ENCODE data around the gene RNPEP.

Gene RNPEP

DNA sequence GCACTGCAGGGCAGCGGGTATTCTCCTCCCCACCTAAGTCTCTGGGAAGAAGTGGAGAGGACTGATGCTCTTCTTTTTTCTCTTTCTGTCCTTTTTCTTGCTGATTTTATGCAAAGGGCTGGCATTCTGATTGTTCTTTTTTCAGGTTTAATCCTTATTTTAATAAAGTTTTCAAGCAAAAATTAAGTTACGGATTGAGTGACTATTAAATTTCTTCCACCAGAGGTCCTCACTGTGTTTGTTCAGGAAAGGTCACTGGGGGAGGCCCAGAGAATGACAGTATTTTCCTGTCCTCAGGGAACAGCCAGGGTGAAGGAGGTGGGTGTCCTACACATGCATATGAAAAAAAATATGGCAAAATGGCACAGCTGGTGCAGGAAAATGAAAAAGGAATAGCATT lies 23.5 kb downstream of the RNPEP start:
- intact Hi-C loops (cut with DNase I) = loop anchor here (5.0 kb wide), 2 partner anchors 111 to 131 kb away; no protein-coding TSS in a partner anchor
- DNase-seq = peak in 8 of 42 donors; percentile 17 to 56 (median 25)

DNA sequence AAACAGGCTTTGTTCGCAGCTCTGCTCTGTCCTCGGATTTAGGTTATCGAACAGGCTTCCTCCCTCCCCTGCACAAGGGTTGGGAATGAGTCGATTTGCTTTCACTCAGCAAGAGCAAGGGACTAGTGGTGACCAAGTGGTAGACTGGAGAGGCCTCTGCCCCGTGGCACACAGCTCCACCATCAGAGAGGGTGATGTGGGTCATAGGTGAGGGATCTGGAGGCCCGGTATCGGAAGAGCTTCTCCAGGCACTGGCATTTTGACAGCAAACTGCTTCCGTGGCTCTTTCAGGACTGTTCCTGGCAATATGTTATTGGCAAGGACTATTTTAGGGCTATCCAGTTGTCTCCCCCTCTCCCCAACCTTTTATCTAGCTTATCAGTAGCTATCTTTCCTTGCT lies 24.9 kb downstream of the RNPEP start:
- DNase-seq = no peak
- intact Hi-C loops (cut with DNase I) = loop anchor here (5.0 kb wide), 2 partner anchors 110 to 130 kb away; no protein-coding TSS in a partner anchor

DNA sequence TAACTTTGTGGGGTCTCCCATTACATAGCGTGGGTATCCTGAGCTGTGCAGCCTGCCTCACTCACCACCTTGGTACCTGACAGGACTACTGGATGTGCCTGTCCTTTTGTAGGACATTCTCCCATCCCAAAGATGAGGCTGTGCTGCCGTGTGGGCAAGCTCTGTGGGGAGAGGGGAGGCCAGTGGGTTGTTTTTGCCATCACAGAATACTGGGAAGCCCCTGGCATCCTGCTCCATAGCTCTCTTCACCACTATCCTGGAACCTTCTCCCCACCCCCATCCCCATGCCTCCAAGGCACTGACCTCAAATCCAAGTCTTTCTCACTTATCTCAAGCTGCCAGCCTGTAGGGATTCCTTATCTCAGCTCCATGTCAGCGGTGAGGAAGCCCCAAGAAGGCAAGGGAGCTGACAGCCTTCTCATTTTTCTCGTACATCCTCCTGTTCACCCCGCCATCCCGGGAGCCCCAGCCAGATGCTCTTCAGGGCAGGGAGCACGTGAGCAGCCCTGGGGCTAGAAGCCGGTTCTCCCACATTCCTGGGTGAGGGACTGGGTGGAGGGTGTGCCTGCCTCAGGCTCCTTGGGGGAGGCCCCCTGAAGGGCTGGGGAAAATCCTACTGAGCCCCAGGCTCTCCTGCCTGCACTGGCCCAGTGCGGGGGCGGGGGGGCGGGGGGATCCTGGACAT lies 25.5 kb downstream of the RNPEP start:
- intact Hi-C loops (cut with DNase I) = loop anchor here (5.0 kb wide), 2 partner anchors 109 to 129 kb away; no protein-coding TSS in a partner anchor
- no peak for DNase-seq

DNA sequence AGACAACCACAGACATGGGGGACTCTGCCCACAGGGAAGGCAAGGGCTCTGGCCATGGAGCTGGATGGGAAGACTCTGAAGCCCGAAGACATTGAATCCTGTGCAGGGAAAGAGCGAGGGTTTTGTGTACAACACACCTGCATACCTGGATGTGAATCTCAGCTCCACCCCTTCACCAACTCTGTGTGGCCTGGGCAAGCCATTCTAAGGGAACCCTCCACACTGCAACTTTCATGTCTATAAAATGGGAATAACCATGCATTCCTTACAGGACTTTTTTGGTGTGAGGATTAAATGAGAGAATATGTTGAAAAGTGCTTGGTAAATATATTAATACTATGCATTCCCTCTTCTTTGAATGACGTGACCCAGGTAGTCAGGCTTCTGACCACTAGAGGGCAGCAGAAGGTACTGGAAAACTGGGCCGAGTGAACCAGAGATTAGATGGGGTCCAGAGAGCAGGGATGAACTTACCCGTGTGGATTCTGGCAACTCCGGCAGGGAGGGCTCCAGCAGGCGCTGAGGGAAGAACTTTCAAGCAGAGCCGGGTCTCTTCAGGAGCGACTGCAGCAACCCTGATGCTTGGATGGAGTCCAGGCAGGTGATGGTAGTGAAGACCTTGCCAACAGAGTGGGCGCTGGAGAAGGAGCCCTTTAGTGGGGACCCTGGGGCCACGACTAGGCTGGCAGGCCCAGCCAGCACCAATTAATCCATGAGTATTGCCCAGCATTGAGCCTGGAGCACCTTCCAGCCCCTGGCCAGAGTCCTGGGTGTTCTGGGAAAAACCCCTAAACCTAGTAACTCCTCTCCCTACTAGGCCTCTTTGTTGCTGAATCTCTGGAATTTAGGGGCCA lies 27.1 kb downstream of the RNPEP start:
- peak; percentile 49 to 95 (median 85) for DNase-seq

DNA sequence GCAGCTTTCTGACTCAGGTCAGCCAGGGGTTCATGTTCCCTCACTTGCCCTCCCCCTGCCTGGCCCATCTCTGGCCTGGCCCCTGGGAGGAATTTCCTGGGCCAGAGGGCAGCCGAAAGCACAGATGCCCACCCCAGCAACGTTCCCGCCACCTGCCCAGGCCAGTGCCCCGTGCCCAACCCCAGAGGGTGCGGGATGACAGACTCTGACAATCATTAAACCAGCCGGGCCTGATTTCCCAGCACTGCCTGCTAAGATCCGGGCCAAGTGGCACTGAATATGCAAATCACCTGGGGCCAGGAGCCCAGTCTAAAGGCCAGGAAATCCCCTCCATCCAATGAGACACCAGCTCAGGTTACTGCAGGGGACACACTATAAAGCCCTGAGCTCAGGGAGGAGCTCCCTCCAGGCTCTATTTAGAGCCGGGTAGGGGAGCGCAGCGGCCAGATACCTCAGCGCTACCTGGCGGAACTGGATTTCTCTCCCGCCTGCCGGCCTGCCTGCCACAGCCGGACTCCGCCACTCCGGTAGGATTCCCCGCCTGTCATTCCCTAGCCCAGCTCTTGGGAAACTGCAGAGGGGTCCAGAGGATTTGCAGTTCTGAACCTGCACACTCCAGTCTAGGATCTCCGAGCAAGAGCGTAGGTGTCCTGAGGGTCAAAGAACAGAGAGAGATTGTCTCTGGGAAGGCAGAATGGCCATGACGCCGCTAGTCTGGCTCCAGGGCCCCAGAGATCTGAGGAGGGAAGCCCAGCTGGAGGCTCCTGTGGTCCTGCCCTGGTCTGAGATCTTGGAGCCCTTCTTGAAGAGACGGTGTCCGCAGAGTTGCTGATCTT lies 27.9 kb downstream of the RNPEP start, which contains the start of gene ELF3:
Gene ELF3 (plus strand): TSS at position 408 of the 836 bp plus-strand sequence. CDS start 550 bp downstream, outside the sequence.
- no peak for DNase-seq
- intact Hi-C loops (cut with DNase I) = no loop called here

More for the DNA sequence above, 27.1 kb downstream of the RNPEP start:
- intact Hi-C loops (cut with DNase I) = loop anchor here (5.0 kb wide), 2 partner anchors 108 to 128 kb away; no protein-coding TSS in a partner anchor

DNA sequence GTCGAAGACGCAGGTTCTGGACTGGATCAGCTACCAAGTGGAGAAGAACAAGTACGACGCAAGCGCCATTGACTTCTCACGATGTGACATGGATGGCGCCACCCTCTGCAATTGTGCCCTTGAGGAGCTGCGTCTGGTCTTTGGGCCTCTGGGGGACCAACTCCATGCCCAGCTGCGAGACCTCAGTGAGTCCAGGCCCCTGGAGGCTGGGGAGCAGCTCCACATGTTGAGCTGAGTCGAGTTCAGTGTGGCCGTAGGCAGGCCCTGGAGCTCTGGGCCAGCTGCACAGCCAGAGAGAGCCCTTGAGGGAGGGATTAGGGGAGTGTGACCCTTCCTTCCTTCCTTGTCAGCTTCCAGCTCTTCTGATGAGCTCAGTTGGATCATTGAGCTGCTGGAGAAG lies 29.5 kb downstream of the RNPEP start:
- intact Hi-C loops (cut with DNase I) = no loop called here
- no peak for DNase-seq

DNA sequence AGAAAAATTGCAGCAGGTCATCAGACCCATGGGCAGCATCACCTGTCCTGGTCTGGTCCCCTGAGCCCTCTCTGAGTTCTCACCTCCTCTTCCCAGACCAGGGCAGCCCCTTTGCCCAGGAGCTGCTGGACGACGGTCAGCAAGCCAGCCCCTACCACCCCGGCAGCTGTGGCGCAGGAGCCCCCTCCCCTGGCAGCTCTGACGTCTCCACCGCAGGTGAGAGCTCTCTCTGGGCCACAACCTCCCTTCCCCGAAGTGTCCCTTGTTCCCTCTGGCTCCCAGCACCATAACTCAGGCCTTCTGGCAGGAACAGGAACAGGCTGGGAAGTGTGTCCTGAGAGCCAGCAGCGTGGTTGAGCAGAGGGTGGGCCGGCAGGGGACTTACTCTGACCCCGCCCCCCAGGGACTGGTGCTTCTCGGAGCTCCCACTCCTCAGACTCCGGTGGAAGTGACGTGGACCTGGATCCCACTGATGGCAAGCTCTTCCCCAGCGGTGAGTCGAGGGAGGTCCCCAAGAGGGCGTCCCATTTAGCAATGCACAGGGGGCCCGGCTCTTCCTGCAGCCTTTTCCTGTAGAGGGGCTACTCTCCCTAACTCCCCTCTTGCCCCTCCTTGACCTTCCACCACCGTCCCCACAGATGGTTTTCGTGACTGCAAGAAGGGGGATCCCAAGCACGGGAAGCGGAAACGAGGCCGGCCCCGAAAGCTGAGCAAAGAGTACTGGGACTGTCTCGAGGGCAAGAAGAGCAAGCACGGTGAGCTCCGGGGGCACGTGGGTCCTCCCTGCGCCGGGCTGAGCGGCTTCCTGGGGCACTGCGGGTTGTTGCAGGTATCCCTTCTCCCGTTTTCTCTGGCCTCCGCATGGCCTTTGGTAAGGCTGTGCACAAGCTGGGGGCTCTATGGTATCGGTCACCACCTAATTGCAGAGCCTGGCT lies 30.4 kb downstream of the RNPEP start:
- intact Hi-C loops (cut with DNase I) = no loop called here

DNA sequence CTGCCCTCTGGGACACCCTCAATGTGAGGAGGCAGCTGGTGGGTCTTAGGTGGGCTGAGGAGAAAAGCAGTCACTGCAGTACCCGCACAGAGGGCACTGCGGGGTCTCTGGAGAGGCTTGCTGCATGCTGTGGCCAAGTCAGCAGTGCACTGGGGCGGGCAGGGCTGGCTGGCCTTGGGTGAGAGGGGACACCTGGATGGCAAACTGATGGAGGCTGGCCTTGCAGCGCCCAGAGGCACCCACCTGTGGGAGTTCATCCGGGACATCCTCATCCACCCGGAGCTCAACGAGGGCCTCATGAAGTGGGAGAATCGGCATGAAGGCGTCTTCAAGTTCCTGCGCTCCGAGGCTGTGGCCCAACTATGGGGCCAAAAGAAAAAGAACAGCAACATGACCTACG lies 31.2 kb downstream of the RNPEP start:
- intact Hi-C loops (cut with DNase I) = no loop called here

More for the DNA sequence above, 30.4 kb downstream of the RNPEP start:
- no peak for DNase-seq

DNA sequence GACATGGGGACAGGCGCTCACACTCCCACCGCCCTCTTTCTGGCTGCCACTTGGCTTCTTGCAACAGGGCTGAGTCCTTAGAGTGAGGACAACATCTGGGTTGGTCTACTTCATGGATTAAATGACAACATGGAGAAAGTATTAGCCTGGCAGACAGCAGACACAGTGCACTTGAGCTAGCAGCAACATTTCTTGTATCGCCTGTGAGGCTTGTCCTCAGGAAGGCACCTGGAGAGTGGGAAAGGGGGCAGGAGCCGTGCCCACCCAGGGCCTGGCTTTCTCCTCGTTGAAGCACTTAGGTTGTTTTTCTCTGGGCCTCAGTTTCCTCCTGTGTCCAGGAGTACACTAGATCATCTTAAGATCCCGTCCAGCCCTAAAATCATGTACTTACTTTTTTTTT lies 31.6 kb downstream of the RNPEP start:
- DNase-seq = no peak
- intact Hi-C loops (cut with DNase I) = no loop called here

More for the DNA sequence above, 31.2 kb downstream of the RNPEP start:
- DNase-seq = no peak

DNA sequence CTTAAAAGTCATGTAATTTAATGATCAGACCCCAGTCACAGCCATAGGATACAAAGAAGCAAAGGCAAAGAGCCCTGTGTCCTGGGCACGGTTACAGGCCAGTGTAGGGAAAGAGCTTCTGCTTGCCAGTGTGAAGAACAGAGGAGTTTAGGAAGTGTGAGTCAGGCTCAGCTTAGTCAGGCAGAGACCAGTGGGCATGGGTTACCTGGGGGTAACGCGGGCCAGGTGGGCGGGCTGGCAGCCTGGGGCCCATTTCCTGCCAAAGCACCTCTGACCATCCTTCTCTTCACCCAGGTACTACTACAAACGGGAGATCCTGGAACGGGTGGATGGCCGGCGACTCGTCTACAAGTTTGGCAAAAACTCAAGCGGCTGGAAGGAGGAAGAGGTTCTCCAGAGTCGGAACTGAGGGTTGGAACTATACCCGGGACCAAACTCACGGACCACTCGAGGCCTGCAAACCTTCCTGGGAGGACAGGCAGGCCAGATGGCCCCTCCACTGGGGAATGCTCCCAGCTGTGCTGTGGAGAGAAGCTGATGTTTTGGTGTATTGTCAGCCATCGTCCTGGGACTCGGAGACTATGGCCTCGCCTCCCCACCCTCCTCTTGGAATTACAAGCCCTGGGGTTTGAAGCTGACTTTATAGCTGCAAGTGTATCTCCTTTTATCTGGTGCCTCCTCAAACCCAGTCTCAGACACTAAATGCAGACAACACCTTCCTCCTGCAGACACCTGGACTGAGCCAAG lies 32.6 kb downstream of the RNPEP start:
- no peak for DNase-seq
- intact Hi-C loops (cut with DNase I) = no loop called here

DNA sequence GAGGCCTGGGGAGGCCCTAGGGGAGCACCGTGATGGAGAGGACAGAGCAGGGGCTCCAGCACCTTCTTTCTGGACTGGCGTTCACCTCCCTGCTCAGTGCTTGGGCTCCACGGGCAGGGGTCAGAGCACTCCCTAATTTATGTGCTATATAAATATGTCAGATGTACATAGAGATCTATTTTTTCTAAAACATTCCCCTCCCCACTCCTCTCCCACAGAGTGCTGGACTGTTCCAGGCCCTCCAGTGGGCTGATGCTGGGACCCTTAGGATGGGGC lies 33.2 kb downstream of the RNPEP start:
- DNase-seq = no peak
- intact Hi-C loops (cut with DNase I) = no loop called here

DNA sequence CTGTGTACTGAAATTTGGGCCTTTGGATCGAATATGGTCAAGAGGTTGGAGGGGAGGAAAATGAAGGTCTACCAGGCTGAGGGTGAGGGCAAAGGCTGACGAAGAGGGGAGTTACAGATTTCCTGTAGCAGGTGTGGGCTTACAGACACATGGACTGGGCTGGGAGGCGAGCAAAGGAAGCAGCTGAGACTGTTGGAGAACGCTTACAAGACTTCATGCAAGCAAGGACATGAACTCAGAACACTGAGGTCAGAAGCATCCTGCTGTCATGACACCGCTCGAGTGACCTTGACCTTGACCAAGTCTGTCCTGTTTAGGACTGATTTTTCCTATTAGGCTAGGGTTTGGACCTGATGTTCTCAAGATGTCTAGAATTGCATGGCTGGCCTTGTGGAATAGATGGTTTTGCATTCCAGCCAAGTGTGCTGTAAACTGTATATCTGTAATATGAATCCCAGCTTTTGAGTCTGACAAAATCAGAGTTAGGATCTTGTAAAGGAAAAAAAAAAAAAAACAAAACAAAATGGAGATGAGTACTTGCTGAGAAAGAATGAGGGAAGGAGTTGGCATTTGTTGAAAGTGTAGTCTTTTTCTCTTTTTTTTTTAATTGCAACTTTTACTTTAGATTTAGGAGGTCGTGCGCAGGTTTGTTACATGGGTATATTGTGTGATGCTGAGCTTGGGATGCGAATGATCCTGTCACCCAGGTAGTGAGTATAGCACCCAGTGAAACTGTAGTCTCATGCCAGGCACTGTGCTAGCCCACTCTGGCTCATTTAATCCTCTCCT lies 33.8 kb downstream of the RNPEP start:
- no peak for DNase-seq
- intact Hi-C loops (cut with DNase I) = no loop called here

DNA sequence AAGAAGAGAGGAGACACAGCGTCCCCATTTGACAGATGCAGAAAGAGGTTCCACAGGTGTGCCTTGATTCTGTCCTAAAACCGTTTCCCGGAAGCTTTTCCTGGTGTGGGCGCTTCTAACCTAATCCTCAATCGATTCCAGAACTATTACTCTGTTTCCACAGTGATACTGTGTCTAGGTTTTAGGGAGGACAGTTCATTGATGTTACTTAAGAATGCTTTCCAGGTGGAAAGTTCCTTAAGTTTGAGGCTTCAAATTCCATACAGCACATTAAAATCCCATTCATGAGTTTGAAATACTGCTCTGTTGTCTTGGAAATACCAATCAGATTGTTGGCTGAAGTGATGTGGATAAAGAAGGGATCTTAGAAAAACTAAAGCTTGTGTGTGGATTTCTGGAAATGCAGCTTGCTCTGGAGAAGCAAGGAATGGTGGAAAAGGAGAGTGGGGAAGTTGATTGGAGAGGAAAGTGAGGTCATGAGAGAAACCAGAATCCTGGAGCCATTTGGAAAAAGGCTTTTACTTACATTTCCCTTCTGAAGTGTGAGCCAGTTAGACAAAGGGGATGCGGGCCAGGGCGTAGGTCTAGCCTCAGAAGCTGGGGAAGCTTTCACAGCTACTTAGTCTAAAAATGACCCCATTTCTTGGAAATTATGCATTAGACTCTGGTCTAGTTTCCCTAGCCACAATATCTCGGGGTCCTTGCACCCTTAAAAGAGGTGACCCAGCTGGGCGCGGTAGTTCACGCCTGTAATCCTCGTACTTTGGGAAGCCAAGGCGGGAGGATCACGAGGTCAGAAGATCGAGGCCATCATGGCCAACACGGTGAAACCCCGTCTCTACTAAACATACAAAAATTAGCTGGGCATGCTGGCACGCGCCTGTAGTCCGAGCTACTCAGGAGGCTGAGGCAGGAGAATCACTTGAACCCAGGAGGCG lies 34.6 kb downstream of the RNPEP start:
- no peak for DNase-seq
- intact Hi-C loops (cut with DNase I) = no loop called here

DNA sequence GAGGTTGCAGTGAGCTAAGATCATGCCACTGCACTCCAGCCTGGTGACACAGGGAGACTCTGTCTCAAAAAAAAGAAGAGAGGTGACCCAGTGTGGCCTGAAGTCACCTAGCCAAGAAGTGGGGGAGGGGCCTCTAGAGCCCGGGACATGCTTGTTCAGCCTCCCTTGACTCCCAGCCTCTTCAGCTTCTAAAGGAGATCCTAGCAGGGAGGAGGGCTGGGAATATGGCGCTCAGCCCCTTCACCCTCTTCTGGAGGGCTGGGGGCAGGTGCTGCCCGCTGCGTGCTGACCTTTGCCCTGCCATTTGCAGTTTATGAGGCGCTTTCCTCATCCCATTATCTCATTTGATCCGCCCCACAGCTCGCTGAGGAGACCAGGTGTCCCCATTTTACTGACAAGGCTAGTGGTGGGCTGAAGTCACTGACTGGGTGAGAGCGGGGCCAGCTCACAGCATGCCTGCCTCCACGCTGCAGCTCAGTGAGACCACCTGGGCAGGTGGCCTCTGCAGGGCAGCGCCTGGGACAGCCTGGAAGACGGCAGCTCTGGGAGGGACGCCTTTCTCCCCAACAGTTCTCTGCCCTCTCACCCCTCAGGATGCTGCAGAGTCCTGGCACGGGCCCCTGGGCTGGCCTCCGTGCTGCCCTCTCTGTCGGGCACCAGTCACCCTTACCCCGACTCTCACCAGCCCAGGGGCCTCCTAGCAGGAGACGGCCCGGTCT lies 35.5 kb downstream of the RNPEP start:
- DNase-seq = no peak
- intact Hi-C loops (cut with DNase I) = no loop called here

All from head of caudate nucleus (tissue), 42 donors.